ENCODE measurements around the gene SH3TC1.

The SH3TC1 gene

GRCh38 chr4:8205241-8205707 is 6.2 kb downstream of the SH3TC1 start:
- Histone ChIP-seq H4K20me1 (ENCODE audit: insufficient read depth, low read length) (peaks cover 19% of the 10 kb centered on the region), H3K9ac (ENCODE audit: low read length) (no peak overlapping the region), H3K9me3 (ENCODE audit: insufficient read depth, low read length) (no peaks in the 10 kb centered on the region), H3K27me3 (ENCODE audit: low read depth, low read length) (no peaks in the 10 kb centered on the region; the same call in 1 of the 2 replicates), H2AFZ (ENCODE audit: low read depth, low read length) (no peak overlapping the region), H3K4me2 (ENCODE audit: low read length) (no peak overlapping the region), H3K4me1 (ENCODE audit: low read length) (peaks cover 36% of the 10 kb centered on the region), H3K79me2 (ENCODE audit: low read length) (peaks cover 11% of the 10 kb centered on the region; the same call in 1 of the 2 replicates), H3K4me3 (ENCODE audit: low read length) (no peak overlapping the region), H3K36me3 (replicated peaks; ENCODE audit: low read depth, low read length) (peaks cover 4% of the 10 kb centered on the region), H3K27ac (ENCODE audit: low read length) (no peak overlapping the region)
- TF ChIP-seq EZH2phosphoT487 (IDR thresholded peaks at IDR 0.05; ENCODE audit: low read depth) (no peak), CTCF (IDR thresholded peaks at IDR 0.05; ENCODE audit: low read depth, low read length) (no peak)

GRCh38 chr4:8205749-8206611 is 6.9 kb downstream of the SH3TC1 start:
- no peak overlapping the region for H2AFZ ChIP-seq (ENCODE audit: low read depth, low read length)
- H3K27ac ChIP-seq (ENCODE audit: low read length): no peak overlapping the region
- peaks cover 1% of the 10 kb centered on the region for H3K36me3 ChIP-seq (replicated peaks; ENCODE audit: low read depth, low read length)
- no peaks in the 10 kb centered on the region for H3K9me3 ChIP-seq (ENCODE audit: insufficient read depth, low read length)
- H3K4me3 ChIP-seq (ENCODE audit: low read length): no peak overlapping the region
- no peaks in the 10 kb centered on the region; the same call in 1 of the 2 replicates for H3K27me3 ChIP-seq (ENCODE audit: low read depth, low read length)
- no peak for TF ChIP-seq CTCF (IDR thresholded peaks at IDR 0.05; ENCODE audit: low read depth, low read length)
- no peak for TF ChIP-seq EZH2phosphoT487 (IDR thresholded peaks at IDR 0.05; ENCODE audit: low read depth)
- peaks cover 4% of the 10 kb centered on the region; the same call in 1 of the 2 replicates for H3K79me2 ChIP-seq (ENCODE audit: low read length)
- no peak overlapping the region for H3K4me2 ChIP-seq (ENCODE audit: low read length)
- peaks cover 29% of the 10 kb centered on the region for H3K4me1 ChIP-seq (ENCODE audit: low read length)
- H3K9ac ChIP-seq (ENCODE audit: low read length): no peak overlapping the region
- H4K20me1 ChIP-seq (ENCODE audit: insufficient read depth, low read length): peaks cover 19% of the 10 kb centered on the region

- Histone ChIP-seq H3K4me3 (ENCODE audit: low read length) (no peak overlapping the region), H3K27me3 (ENCODE audit: low read depth, low read length) (no peaks in the 10 kb centered on the region; the same call in 1 of the 2 replicates), H3K36me3 (replicated peaks; ENCODE audit: low read depth, low read length) (no peaks in the 10 kb centered on the region), H3K4me2 (ENCODE audit: low read length) (no peak overlapping the region), H2AFZ (ENCODE audit: low read depth, low read length) (no peak overlapping the region), H3K9ac (ENCODE audit: low read length) (no peak overlapping the region), H3K4me1 (ENCODE audit: low read length) (peaks cover 15% of the 10 kb centered on the region), H3K27ac (ENCODE audit: low read length) (no peak overlapping the region), H3K9me3 (ENCODE audit: insufficient read depth, low read length) (no peaks in the 10 kb centered on the region), H4K20me1 (ENCODE audit: insufficient read depth, low read length) (peaks cover 14% of the 10 kb centered on the region), H3K79me2 (ENCODE audit: low read length) (no peaks in the 10 kb centered on the region)
- TF ChIP-seq CTCF (IDR thresholded peaks at IDR 0.05; ENCODE audit: low read depth, low read length) (no peak), EZH2phosphoT487 (IDR thresholded peaks at IDR 0.05; ENCODE audit: low read depth) (no peak)
These were observed 8.2 kb downstream of the SH3TC1 start for GRCh38 chr4:8207314-8207713.

- Histone ChIP-seq H3K4me1 (ENCODE audit: low read length) (peaks cover 7% of the 10 kb centered on the region; the same call in 1 of the 2 replicates), H3K36me3 (replicated peaks; ENCODE audit: low read depth, low read length) (no peaks in the 10 kb centered on the region)
These were observed 9.5 kb downstream of the SH3TC1 start for GRCh38 chr4:8208565-8208964.

More at GRCh38 chr4:8208565-8208964, 9.5 kb downstream of the SH3TC1 start:
- Histone ChIP-seq H3K4me2 (ENCODE audit: low read length) (no peak overlapping the region), H3K9me3 (ENCODE audit: insufficient read depth, low read length) (no peaks in the 10 kb centered on the region), H3K79me2 (ENCODE audit: low read length) (no peaks in the 10 kb centered on the region), H3K9ac (ENCODE audit: low read length) (no peak overlapping the region), H2AFZ (ENCODE audit: low read depth, low read length) (no peak overlapping the region), H3K27ac (ENCODE audit: low read length) (no peak overlapping the region), H3K4me3 (ENCODE audit: low read length) (no peak overlapping the region), H3K27me3 (ENCODE audit: low read depth, low read length) (no peaks in the 10 kb centered on the region), H4K20me1 (ENCODE audit: insufficient read depth, low read length) (0 out of 2 replicates have a peak, but pooled peaks cover 4% of the 10 kb centered on the region)
- TF ChIP-seq EZH2phosphoT487 (IDR thresholded peaks at IDR 0.05; ENCODE audit: low read depth) (no peak), CTCF (IDR thresholded peaks at IDR 0.05; ENCODE audit: low read depth, low read length) (no peak)
